Measurements from ENCODE around the gene SP140L.
"Not testable (repeated sequence)": the region's sequence is repeated elsewhere in the genome, so short reads cannot be mapped to it uniquely, and the experiment has no call there.

The SP140L gene

DNA sequence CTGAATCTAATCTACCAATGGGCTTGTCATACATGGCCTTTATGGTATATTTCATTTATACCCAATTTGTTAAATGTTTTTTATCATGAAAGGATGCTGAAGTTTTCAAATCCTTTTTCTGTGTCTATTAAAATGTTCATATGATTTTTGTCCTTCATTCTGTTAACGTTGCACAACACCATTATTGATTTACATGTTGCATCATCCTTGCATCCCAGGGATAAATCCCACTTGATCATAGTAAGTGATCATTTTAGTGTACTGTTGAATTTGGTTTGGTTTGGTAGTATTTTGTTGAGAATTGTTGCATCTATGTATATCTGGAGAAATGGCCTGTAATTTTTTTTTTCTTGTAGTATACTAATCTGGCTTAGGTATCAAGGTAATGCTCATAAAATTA lies 98.4 kb downstream of the SP140L start:
- Histone ChIP-seq H3K4me3 (ENCODE audit: low read depth in 1 of 2, low read length in 2 of 2) (no peak overlapping the region), H3K27ac (ENCODE audit: low read length) (no peak overlapping the region), H3K36me3 (ENCODE audit: control insufficient read depth in 1 of 2, insufficient read depth in 2 of 2, low read length in 2 of 2) (peaks cover 0 to 3% of the 10 kb centered on the region in 2 donors), H3K9me3 (ENCODE audit: control insufficient read depth in 1 of 2, low read length in 2 of 2) (no peaks in the 10 kb centered on the region), H3K27me3 (ENCODE audit: low read depth, low read length) (no peaks in the 10 kb centered on the region), H3K4me1 (ENCODE audit: control insufficient read depth in 1 of 2, insufficient read depth in 2 of 2, low read length in 2 of 2) (no peaks in the 10 kb centered on the region)

DNA sequence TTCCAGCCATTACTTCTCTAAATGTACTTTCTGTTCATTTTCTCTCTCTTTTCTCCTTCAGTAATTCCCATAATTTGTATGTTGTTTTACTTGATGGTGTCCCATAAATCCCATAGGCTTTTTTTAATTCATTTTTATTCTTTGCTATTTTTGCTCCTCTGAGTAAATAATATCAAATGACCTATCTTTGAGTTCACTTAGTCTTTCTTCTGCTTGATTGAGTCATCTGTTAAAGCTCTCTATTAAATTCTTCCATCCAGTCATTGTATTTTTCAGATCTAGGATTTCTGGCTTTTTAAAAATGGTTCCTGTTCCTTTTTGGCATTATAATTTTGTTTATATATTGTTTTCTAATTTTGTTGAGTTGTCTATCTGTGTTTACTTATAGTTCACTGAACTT lies 102.5 kb downstream of the SP140L start:
- H3K4me1 ChIP-seq (ENCODE audit: control insufficient read depth in 1 of 2, insufficient read depth in 2 of 2, low read length in 2 of 2) = no peaks in the 10 kb centered on the region
- no peaks in the 10 kb centered on the region for H3K27me3 ChIP-seq (ENCODE audit: low read depth, low read length)
- peaks cover 0 to 8% of the 10 kb centered on the region in 2 donors for H3K36me3 ChIP-seq (ENCODE audit: control insufficient read depth in 1 of 2, insufficient read depth in 2 of 2, low read length in 2 of 2)
- H3K4me3 ChIP-seq (ENCODE audit: low read depth in 1 of 2, low read length in 2 of 2) = no peak overlapping the region
- no peak overlapping the region for H3K27ac ChIP-seq (ENCODE audit: low read length)
- peaks cover 4% of the 10 kb centered on the region in 2 donors for H3K9me3 ChIP-seq (ENCODE audit: control insufficient read depth in 1 of 2, low read length in 2 of 2)

DNA sequence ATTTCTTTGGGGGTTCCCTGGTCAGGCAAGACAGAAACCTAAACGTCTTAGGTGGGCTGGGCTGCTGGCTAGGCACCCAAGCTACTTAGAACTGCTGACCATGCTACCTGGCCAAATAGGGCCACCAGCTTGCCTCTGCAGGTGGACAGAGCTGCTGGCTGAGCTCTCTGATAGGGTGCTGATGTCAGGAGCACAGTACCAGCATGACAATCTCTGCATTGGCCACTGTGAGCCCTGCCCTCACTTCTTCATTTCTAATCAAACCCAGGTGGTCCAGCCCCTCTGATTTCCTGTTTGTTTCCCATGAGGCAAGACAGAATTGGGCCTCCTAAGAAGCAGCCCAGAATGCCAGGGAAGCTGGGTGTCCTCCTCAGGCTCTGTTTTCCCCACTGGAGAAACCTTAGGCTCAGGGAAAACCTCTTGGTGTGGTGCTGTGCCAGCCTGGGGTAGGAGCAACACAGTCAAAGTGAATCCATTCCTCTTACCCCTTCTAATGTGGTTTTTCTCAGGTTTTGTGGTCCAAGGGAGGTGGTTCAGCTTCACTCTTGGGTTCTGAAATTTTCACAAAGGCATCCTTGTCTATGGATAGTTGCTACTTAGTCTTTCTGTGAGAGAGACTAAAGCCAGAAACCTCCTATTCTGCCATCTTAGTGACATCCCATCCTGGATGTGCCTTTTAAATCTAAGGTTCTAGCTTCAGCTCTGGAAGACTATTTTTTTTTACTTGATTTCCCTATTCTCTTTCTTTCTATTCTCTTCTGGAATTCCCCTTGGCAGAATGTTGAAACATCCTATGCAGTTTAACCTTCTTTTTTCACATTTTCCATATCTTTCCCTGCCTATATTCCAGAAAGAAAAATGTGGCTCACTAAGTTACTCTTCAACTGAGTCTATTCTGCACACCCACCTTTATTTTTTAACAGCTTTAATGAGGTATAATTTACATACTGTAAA lies 104.2 kb downstream of the SP140L start:
- Histone ChIP-seq H3K9me3 (ENCODE audit: control insufficient read depth in 1 of 2, low read length in 2 of 2) (peaks cover 4 to 7% of the 10 kb centered on the region in 2 donors), H3K36me3 (ENCODE audit: control insufficient read depth in 1 of 2, insufficient read depth in 2 of 2, low read length in 2 of 2) (peaks cover 0 to 10% of the 10 kb centered on the region in 2 donors), H3K27ac (ENCODE audit: low read length) (no peak overlapping the region), H3K4me1 (ENCODE audit: control insufficient read depth in 1 of 2, insufficient read depth in 2 of 2, low read length in 2 of 2) (no peaks in the 10 kb centered on the region), H3K27me3 (ENCODE audit: low read depth, low read length) (no peaks in the 10 kb centered on the region), H3K4me3 (ENCODE audit: low read depth in 1 of 2, low read length in 2 of 2) (no peak overlapping the region)

DNA sequence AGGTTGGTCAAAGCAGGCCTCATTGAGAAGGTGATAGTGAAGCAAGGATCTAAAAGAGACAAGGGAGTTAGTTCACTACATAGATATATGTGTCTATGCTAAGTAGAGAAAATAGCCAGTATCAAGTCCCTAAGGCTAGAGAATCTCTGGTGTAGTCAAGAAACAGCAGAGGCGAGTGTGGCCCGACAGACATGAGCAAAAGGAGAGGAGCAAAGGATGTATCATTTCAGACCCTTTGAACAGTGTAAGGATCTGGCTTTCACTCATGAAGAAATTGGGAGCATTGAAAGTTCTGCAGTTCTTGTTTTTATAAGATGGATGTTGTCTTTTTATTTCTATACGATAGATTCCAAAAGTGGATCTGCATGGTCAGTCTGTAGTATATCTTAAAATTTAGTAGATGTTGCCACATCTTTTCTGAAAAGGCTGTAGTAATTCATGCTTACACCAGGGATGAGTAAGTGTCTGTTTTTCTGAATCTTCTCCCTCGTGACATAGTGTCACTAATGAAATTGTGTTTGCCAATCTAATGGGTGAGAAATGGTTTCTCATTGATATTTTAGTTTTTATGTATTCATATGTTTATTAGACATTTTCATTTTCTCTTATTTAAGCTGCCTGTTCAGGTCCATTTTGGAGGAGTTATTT lies 107.8 kb downstream of the SP140L start:
- no peaks in the 10 kb centered on the region for H3K27me3 ChIP-seq (ENCODE audit: low read depth, low read length)
- peaks cover 4 to 9% of the 10 kb centered on the region in 2 donors for H3K9me3 ChIP-seq (ENCODE audit: control insufficient read depth in 1 of 2, low read length in 2 of 2)
- no peak overlapping the region for H3K4me3 ChIP-seq (ENCODE audit: low read depth in 1 of 2, low read length in 2 of 2)
- H3K4me1 ChIP-seq (ENCODE audit: control insufficient read depth in 1 of 2, insufficient read depth in 2 of 2, low read length in 2 of 2) = no peaks in the 10 kb centered on the region
- H3K36me3 ChIP-seq (ENCODE audit: control insufficient read depth in 1 of 2, insufficient read depth in 2 of 2, low read length in 2 of 2) = peaks cover 3 to 13% of the 10 kb centered on the region in 2 donors
- H3K27ac ChIP-seq (ENCODE audit: low read length) = no peak overlapping the region

DNA sequence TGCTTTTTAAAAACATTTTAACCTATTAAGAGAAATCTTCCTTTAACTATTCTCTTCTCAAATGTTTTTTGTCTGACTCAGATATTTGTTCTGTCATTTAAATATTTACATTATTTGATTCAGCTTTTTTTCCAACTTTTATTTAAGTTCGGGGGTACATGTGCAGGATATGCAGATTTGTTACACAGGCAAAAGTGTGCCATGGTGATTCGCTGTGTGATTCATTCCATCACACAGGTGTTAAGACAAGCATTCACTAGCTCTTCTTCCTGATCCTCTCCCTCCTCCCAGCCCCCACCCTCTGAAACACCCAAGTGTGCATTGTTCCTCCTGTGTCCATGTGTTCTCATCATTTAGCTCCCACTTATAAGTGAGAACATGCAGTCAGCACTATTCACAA lies 108.4 kb downstream of the SP140L start:
- no peaks in the 10 kb centered on the region for H3K4me1 ChIP-seq (ENCODE audit: control insufficient read depth in 1 of 2, insufficient read depth in 2 of 2, low read length in 2 of 2)
- peaks cover 4 to 9% of the 10 kb centered on the region in 2 donors for H3K9me3 ChIP-seq (ENCODE audit: control insufficient read depth in 1 of 2, low read length in 2 of 2)
- H3K4me3 ChIP-seq (ENCODE audit: low read depth in 1 of 2, low read length in 2 of 2) = no peak overlapping the region
- H3K27ac ChIP-seq (ENCODE audit: low read length) = no peak overlapping the region
- H3K36me3 ChIP-seq (ENCODE audit: control insufficient read depth in 1 of 2, insufficient read depth in 2 of 2, low read length in 2 of 2) = peaks cover 3 to 13% of the 10 kb centered on the region in 2 donors
- H3K27me3 ChIP-seq (ENCODE audit: low read depth, low read length) = no peaks in the 10 kb centered on the region

DNA sequence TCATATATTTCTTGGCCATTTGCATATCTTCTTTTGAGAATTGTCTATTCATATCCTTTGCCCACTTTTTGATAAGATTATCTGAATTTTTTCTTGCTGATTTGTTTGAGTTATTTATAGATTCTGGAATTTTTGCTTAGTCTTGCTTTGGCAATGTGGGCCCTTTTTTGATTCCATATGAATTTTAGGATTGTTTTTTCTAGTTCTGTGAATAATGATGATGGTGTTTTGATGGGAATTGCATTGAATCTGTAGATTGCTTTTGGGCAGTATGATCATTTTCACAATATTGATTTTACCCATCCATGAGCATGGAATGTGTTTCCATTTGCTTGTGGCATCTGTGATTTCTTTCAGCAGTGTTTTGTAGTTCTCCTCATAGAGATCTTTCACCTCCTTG lies 112.1 kb downstream of the SP140L start:
- H3K27me3 ChIP-seq (ENCODE audit: low read depth, low read length); H3K9me3 ChIP-seq (ENCODE audit: control insufficient read depth in 1 of 2, low read length in 2 of 2); H3K4me1 ChIP-seq (ENCODE audit: control insufficient read depth in 1 of 2, insufficient read depth in 2 of 2, low read length in 2 of 2); H3K4me3 ChIP-seq (ENCODE audit: low read depth in 1 of 2, low read length in 2 of 2); H3K27ac ChIP-seq (ENCODE audit: low read length): not testable (repeated sequence)
- peaks cover 7 to 18% of the 10 kb centered on the region in 2 donors for H3K36me3 ChIP-seq (ENCODE audit: control insufficient read depth in 1 of 2, insufficient read depth in 2 of 2, low read length in 2 of 2)

DNA sequence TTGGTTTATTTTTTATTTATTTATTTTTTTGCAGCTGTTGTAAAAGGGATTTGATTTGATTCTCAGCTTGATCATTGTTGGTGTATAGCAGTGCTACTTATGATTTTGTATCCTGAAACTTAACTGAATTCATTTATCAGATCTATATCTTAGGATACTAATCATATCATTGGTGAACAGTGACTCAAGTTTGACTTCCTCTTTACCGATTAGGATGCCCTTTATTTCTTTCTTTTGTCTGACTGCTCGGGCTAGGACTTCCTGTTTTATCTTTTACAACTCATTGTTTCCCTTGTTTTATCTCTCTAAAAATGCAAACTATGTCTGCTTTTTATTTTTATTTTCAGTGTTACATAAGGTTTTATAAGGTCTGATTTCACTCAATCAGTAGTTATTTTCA lies 112.6 kb downstream of the SP140L start:
- Histone ChIP-seq H3K27ac (ENCODE audit: low read length) (no peak overlapping the region), H3K27me3 (ENCODE audit: low read depth, low read length) (no peaks in the 10 kb centered on the region), H3K4me3 (ENCODE audit: low read depth in 1 of 2, low read length in 2 of 2) (no peak overlapping the region), H3K9me3 (ENCODE audit: control insufficient read depth in 1 of 2, low read length in 2 of 2) (peaks cover 0 to 5% of the 10 kb centered on the region in 2 donors), H3K36me3 (ENCODE audit: control insufficient read depth in 1 of 2, insufficient read depth in 2 of 2, low read length in 2 of 2) (peaks cover 9 to 22% of the 10 kb centered on the region in 2 donors), H3K4me1 (ENCODE audit: control insufficient read depth in 1 of 2, insufficient read depth in 2 of 2, low read length in 2 of 2) (peaks cover 0 to 5% of the 10 kb centered on the region in 2 donors)

DNA sequence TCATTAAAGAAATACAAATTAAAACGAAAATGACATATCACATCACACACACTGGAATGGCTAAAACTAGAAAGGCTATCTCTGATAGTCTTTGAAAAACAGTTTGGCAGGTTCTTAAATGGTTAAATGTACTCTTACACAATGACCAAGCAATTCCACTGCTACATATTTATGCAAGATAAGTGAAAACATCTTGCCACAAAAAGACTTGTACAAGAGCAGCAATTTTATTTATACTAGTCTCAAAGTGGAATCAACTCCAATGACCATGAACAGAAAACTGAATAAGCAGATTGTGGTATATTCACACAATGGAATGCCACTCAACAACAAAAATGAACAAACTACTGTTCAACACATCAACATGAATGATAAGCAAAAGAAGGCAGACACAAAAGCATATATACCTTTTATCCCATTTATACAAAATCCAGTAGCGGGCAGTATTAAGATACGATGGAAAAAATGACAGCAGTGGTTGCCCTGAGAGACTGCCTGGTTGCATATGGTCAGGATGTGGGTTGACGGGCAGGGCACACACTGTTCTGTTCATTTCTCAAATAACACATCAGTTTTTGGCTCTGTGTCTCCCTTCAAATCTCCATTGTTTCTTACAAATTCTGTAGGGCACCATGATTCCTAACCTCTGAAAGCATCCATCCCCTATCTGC lies 114.4 kb downstream of the SP140L start:
- Histone ChIP-seq H3K27me3 (ENCODE audit: low read depth, low read length) (no peaks in the 10 kb centered on the region), H3K4me1 (ENCODE audit: control insufficient read depth in 1 of 2, insufficient read depth in 2 of 2, low read length in 2 of 2) (peaks cover 0 to 5% of the 10 kb centered on the region in 2 donors), H3K27ac (ENCODE audit: low read length) (no peak overlapping the region), H3K36me3 (ENCODE audit: control insufficient read depth in 1 of 2, insufficient read depth in 2 of 2, low read length in 2 of 2) (peaks cover 12 to 32% of the 10 kb centered on the region in 2 donors), H3K9me3 (ENCODE audit: control insufficient read depth in 1 of 2, low read length in 2 of 2) (peaks cover 0 to under 1% of the 10 kb centered on the region in 2 donors), H3K4me3 (ENCODE audit: low read depth in 1 of 2, low read length in 2 of 2) (no peak overlapping the region)

DNA sequence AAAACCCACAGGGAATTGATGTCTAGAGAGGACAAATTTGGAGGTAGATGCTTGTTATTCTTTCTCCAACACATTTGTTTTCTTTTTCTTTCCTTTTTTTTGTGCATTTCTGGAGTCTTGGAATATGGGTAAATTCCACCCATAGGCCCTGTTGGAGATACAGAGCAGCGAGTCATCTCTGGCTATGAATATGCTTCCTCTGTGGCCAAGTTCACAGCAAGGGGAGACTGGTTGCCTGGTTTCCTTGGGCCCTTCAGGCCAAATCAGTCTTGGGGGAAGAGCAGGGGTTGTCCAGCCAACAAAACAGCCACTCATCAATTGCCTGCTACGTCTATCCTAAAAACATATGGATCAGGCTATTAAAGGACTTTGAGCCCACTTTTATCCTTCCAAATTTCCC lies 116.5 kb downstream of the SP140L start:
- Histone ChIP-seq H3K4me3 (ENCODE audit: low read depth in 1 of 2, low read length in 2 of 2) (no peak overlapping the region), H3K9me3 (ENCODE audit: control insufficient read depth in 1 of 2, low read length in 2 of 2) (no peaks in the 10 kb centered on the region), H3K27ac (ENCODE audit: low read length) (no peak overlapping the region), H3K36me3 (ENCODE audit: control insufficient read depth in 1 of 2, insufficient read depth in 2 of 2, low read length in 2 of 2) (peaks cover 24 to 48% of the 10 kb centered on the region in 2 donors), H3K27me3 (ENCODE audit: low read depth, low read length) (no peaks in the 10 kb centered on the region), H3K4me1 (ENCODE audit: control insufficient read depth in 1 of 2, insufficient read depth in 2 of 2, low read length in 2 of 2) (peaks cover 0 to 5% of the 10 kb centered on the region in 2 donors)

DNA sequence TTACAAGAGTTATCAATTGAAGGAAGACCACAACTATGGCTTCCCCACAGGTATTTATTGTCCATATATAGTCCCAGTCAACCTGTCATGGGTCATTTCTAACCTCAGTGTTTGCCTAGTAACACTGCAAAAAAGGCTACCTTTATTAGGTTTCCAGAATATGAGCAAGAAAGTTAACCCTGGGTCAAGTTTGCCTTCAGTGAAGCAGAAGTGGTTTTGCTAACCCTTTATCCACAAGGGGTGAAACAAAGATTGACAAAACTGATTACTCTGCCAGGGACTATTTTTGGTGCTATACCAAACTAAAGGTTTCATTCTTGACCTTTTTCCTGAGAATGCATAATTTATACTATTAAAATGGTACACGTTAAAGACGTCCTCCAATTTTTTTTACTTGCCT lies 117.8 kb downstream of the SP140L start:
- Histone ChIP-seq H3K36me3 (ENCODE audit: control insufficient read depth in 1 of 2, insufficient read depth in 2 of 2, low read length in 2 of 2) (peaks cover 37 to 61% of the 10 kb centered on the region in 2 donors), H3K27ac (ENCODE audit: low read length) (no peak overlapping the region), H3K4me3 (ENCODE audit: low read depth in 1 of 2, low read length in 2 of 2) (no peak overlapping the region), H3K4me1 (ENCODE audit: control insufficient read depth in 1 of 2, insufficient read depth in 2 of 2, low read length in 2 of 2) (peaks cover 0 to 5% of the 10 kb centered on the region in 2 donors), H3K9me3 (ENCODE audit: control insufficient read depth in 1 of 2, low read length in 2 of 2) (no peaks in the 10 kb centered on the region), H3K27me3 (ENCODE audit: low read depth, low read length) (no peaks in the 10 kb centered on the region)

DNA sequence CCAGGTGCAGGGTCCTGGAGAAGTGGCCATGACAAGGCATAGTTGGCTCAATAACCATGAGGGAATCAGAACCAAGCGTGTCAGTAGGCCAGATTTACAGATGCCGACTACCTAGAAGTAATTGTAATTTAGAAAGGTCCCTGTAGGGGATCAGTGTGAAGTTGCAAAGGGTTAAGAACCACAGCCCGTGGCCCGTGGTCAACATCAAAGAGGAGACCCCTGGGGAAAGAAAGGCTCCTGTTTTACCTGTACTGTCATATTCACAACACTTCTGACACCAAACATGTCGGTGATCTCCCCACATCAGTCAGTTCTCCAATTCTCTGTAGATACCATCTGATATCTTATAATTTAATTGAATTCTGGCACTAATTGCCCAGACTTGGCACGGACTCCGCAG lies 120.0 kb downstream of the SP140L start:
- H3K36me3 ChIP-seq (ENCODE audit: control insufficient read depth in 1 of 2, insufficient read depth in 2 of 2, low read length in 2 of 2) = peaks cover 46 to 83% of the 10 kb centered on the region in 2 donors
- H3K4me1 ChIP-seq (ENCODE audit: control insufficient read depth in 1 of 2, insufficient read depth in 2 of 2, low read length in 2 of 2) = no peaks in the 10 kb centered on the region
- no peak overlapping the region for H3K4me3 ChIP-seq (ENCODE audit: low read depth in 1 of 2, low read length in 2 of 2)
- H3K9me3 ChIP-seq (ENCODE audit: control insufficient read depth in 1 of 2, low read length in 2 of 2) = no peaks in the 10 kb centered on the region
- H3K27me3 ChIP-seq (ENCODE audit: low read depth, low read length) = no peaks in the 10 kb centered on the region
- H3K27ac ChIP-seq (ENCODE audit: low read length) = no peak overlapping the region

Measured in muscle layer of duodenum (tissue), 2 donors.